Astrocyte (in vitro differentiated cells and primary cell): ENCODE measurements around the gene MREG. TPM values are rescaled to one million over a fixed set of nuclear protein-coding genes. Genes with fewer than 3 reads are reported as not detected.

Experiments used
- DNase-seq: peaks from one replicate; pipeline ENCODE4 v3.0.0-alpha.2; 2010; ENCODE audit warnings: low read depth
- FAIRE-seq: peaks from 2 replicates; lab custom pipeline; 2011; peaks lifted over from hg19 to GRCh38; lab: Jason Lieb, UNC
- H2AFZ ChIP-seq: 2 replicates; pipeline ENCODE4 v1.6.0; 2012; ENCODE audit warnings: low read depth, low read length, inconsistent platforms
- H3K27ac ChIP-seq: 2 replicates; pipeline ENCODE4 v1.5.1; 2011; ENCODE audit warnings: low read depth, low read length, inconsistent platforms
- H3K27me3 ChIP-seq: 2 replicates; pipeline ENCODE4 v1.6.0; 2011; ENCODE audit warnings: low read length, inconsistent platforms; ENCODE audit not compliant: insufficient read depth
- H3K36me3 ChIP-seq: 2 replicates; pipeline ENCODE4 v1.5.1; 2011; ENCODE audit warnings: low read length, inconsistent platforms; ENCODE audit not compliant: insufficient read depth
- H3K4me1 ChIP-seq: 2 replicates; pipeline ENCODE4 v1.5.1; 2011; ENCODE audit warnings: low read length, inconsistent platforms; ENCODE audit not compliant: insufficient read depth
- H3K4me2 ChIP-seq: 2 replicates; pipeline ENCODE4 v1.6.0; 2012; ENCODE audit warnings: low read length, inconsistent platforms
- H3K4me3 ChIP-seq: 2 replicates; pipeline ENCODE4 v1.5.1; 2011; ENCODE audit warnings: low read depth, mild to moderate bottlenecking, low read length, inconsistent platforms; ENCODE audit not compliant: insufficient read depth
- H3K79me2 ChIP-seq: 2 replicates; pipeline ENCODE4 v1.6.0; 2012; ENCODE audit warnings: mild to moderate bottlenecking, low read length, inconsistent platforms; ENCODE audit not compliant: insufficient read depth
- H3K9ac ChIP-seq: 2 replicates; pipeline ENCODE4 v1.6.0; 2012; ENCODE audit warnings: mild to moderate bottlenecking, low read length, inconsistent platforms
- H3K9me3 ChIP-seq: 2 replicates; pipeline ENCODE4 v1.5.1; 2012; ENCODE audit warnings: low read depth, mild to moderate bottlenecking, low read length, inconsistent platforms; ENCODE audit not compliant: insufficient read depth
- H4K20me1 ChIP-seq: 2 replicates; pipeline ENCODE4 v1.6.0; 2012; ENCODE audit warnings: low read length, inconsistent platforms; ENCODE audit not compliant: insufficient read depth
- H3K27ac Mint-ChIP-seq: one replicate; pipeline ENCODE4 v1.8.0; 2021; ENCODE audit warnings: mild to moderate bottlenecking, mixed read lengths; ENCODE audit not compliant: unreplicated experiment
- H3K27me3 Mint-ChIP-seq: one replicate; pipeline ENCODE4 v1.8.0; 2021; ENCODE audit warnings: low read depth, mixed read lengths; ENCODE audit not compliant: unreplicated experiment
- H3K36me3 Mint-ChIP-seq: one replicate; pipeline ENCODE4 v1.8.0; 2021; ENCODE audit warnings: low read depth, mixed read lengths; ENCODE audit not compliant: unreplicated experiment
- H3K4me1 Mint-ChIP-seq: one replicate; pipeline ENCODE4 v1.8.0; 2021; ENCODE audit warnings: low read depth, mixed read lengths; ENCODE audit not compliant: unreplicated experiment
- H3K4me3 Mint-ChIP-seq: one replicate; pipeline ENCODE4 v1.8.0; 2021; ENCODE audit warnings: mild to moderate bottlenecking, moderate library complexity, mixed read lengths; ENCODE audit not compliant: unreplicated experiment
- H3K9me3 Mint-ChIP-seq: one replicate; pipeline ENCODE4 v1.8.0; 2021; ENCODE audit warnings: mild to moderate bottlenecking, mixed read lengths; ENCODE audit not compliant: unreplicated experiment
- CTCF ChIP-seq: IDR thresholded peaks from 2 replicates; pipeline ENCODE4 v1.5.1; 2011; ENCODE audit warnings: low read depth, mild to moderate bottlenecking, inconsistent platforms, low read length, moderate library complexity; ENCODE audit not compliant: insufficient read depth
- EZH2 ChIP-seq: IDR thresholded peaks from 2 replicates; pipeline ENCODE4 v1.6.1; 2012; ENCODE audit warnings: mild to moderate bottlenecking, low read length, inconsistent platforms; ENCODE audit not compliant: insufficient read depth
- total RNA-seq: library from RNA; stranded (reverse); gene quantifications from 2 replicates; pipeline ENCODE4 v1.2.1, GENCODE V29; 2021

Gene MREG
- total RNA-seq, 1 donor from 2014 or later: 7.8 TPM

DNA sequence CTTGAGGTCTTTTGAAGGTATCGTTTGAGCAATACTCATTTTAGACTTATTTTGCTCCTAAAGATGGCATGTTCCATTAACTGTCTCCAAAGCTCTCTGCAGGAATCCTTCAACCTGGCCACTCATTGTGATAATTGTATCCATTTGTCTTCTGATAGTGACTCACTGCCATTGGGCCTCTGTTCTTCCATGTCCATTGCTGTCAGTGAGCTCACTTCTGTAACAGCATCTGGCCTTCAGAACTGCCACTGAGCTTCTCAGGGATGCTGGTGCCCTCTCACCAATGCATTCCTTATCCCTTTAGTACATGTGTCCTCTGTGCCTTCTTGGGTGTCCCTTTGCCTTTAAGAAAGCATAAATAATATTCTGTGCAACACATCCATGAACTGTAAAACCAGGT lies 71.6 kb downstream of the MREG start:
- no peak overlapping the region for H3K4me3 ChIP-seq
- Mint-ChIP-seq H3K4me3 (no peak overlapping the region), H3K27ac (no peak overlapping the region), H3K36me3 (peaks cover 10% of the 10 kb centered on the region), H3K9me3 (no peaks in the 10 kb centered on the region), H3K4me1 (peaks cover 2% of the 10 kb centered on the region), H3K27me3 (no peaks in the 10 kb centered on the region)
- H3K4me1 ChIP-seq: no peaks in the 10 kb centered on the region
- H3K4me2 ChIP-seq: no peak overlapping the region
- H4K20me1 ChIP-seq: no peaks in the 10 kb centered on the region
- H3K9ac ChIP-seq: no peak overlapping the region
- no peaks in the 10 kb centered on the region for H3K36me3 ChIP-seq
- TF ChIP-seq EZH2: no peak
- no peak for TF ChIP-seq CTCF
- FAIRE-seq (no peak), DNase-seq (no peak)
- H3K9me3 ChIP-seq: no peaks in the 10 kb centered on the region
- no peak overlapping the region for H3K27ac ChIP-seq
- no peak overlapping the region for H2AFZ ChIP-seq
- no peaks in the 10 kb centered on the region for H3K79me2 ChIP-seq
- H3K27me3 ChIP-seq: no peaks in the 10 kb centered on the region

GRCh38 chr2:215940645-215941184 lies 72.6 kb downstream of the MREG start:
- Histone ChIP-seq H3K9me3 (no peaks in the 10 kb centered on the region), H3K27me3 (no peaks in the 10 kb centered on the region), H3K36me3 (no peaks in the 10 kb centered on the region), H3K9ac (no peak overlapping the region), H4K20me1 (no peaks in the 10 kb centered on the region), H3K27ac (no peak overlapping the region), H3K79me2 (no peaks in the 10 kb centered on the region), H3K4me2 (no peak overlapping the region), H3K4me3 (no peak overlapping the region), H2AFZ (no peak overlapping the region), H3K4me1 (no peaks in the 10 kb centered on the region)
- H3K4me1 Mint-ChIP-seq: peaks cover 2% of the 10 kb centered on the region
- FAIRE-seq: no peak
- peaks cover 10% of the 10 kb centered on the region for H3K36me3 Mint-ChIP-seq
- H3K4me3 Mint-ChIP-seq: no peak overlapping the region
- no peak overlapping the region for H3K27ac Mint-ChIP-seq
- H3K9me3 Mint-ChIP-seq: no peaks in the 10 kb centered on the region
- no peak for TF ChIP-seq CTCF
- TF ChIP-seq EZH2: no peak
- no peaks in the 10 kb centered on the region for H3K27me3 Mint-ChIP-seq
- no peak for DNase-seq

- Histone ChIP-seq H3K4me3 (no peak overlapping the region), H3K36me3 (no peaks in the 10 kb centered on the region), H2AFZ (no peak overlapping the region), H3K27ac (no peak overlapping the region), H4K20me1 (no peaks in the 10 kb centered on the region), H3K4me2 (no peak overlapping the region), H3K9me3 (no peaks in the 10 kb centered on the region), H3K4me1 (no peaks in the 10 kb centered on the region), H3K9ac (no peak overlapping the region), H3K27me3 (no peaks in the 10 kb centered on the region), H3K79me2 (no peaks in the 10 kb centered on the region)
- H3K27me3 Mint-ChIP-seq: no peaks in the 10 kb centered on the region
- no peaks in the 10 kb centered on the region for H3K9me3 Mint-ChIP-seq
- FAIRE-seq (no peak), DNase-seq (no peak)
- no peaks in the 10 kb centered on the region for H3K36me3 Mint-ChIP-seq
- H3K27ac Mint-ChIP-seq: no peak overlapping the region
- peaks cover 2% of the 10 kb centered on the region for H3K4me1 Mint-ChIP-seq
- H3K4me3 Mint-ChIP-seq: no peak overlapping the region
- TF ChIP-seq EZH2 (no peak), CTCF (no peak)
These were observed 76.2 kb downstream of the MREG start for GRCh38 chr2:215937190-215937589.
